Middle frontal gyrus (tissue), 1 donor: ENCODE results near the gene SORBS2.

Experiments used
- DNase-seq: peaks from one replicate; pipeline ENCODE4 v3.0.0-alpha.2; 2015; ENCODE audit warnings: low spot score; ENCODE audit errors: extremely low spot score

The SORBS2 gene

GRCh38 chr4:185742766-185743165 is 69.2 kb downstream of the SORBS2 start:
- no peak for DNase-seq

- DNase-seq, result no peak
Observed at GRCh38 chr4:185741795-185742194, 70.2 kb downstream of the SORBS2 start.

GRCh38 chr4:185740471-185740873 is 71.5 kb downstream of the SORBS2 start:
- DNase-seq, result no peak

GRCh38 chr4:185738820-185739219 is 73.2 kb downstream of the SORBS2 start:
- no peak for DNase-seq

DNA sequence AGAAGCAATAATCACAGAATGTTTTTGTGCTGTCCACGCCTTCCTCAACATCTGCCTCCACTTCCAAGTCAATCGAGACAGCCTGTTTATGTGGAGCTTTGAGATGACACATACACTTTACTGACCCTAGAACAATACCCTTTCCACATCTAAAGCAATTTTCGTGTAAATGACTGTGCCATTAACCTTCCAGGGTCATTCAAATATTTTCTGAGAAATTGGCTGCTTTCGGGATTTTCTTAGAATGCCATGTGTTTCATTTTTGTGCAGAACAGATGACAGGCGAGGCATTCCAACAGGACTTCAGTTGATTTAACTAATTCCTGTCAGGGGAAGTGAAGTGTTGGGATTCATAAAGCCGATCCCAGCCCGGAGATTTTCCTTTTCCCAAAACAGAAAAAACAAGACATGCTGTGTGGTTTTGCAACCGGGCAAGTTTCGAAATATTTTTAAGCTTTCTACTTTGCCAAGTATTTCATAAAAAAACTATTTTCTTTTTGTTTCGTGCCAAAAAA is 73.9 kb downstream of the SORBS2 start:
- DNase-seq, result no peak

GRCh38 chr4:185737489-185738037 is 74.4 kb downstream of the SORBS2 start:
- DNase-seq, result no peak

- DNase-seq, result no peak
Observed at GRCh38 chr4:185736882-185737281, 75.1 kb downstream of the SORBS2 start.

GRCh38 chr4:185735866-185736400 is 76.1 kb downstream of the SORBS2 start:
- no peak for DNase-seq

DNA sequence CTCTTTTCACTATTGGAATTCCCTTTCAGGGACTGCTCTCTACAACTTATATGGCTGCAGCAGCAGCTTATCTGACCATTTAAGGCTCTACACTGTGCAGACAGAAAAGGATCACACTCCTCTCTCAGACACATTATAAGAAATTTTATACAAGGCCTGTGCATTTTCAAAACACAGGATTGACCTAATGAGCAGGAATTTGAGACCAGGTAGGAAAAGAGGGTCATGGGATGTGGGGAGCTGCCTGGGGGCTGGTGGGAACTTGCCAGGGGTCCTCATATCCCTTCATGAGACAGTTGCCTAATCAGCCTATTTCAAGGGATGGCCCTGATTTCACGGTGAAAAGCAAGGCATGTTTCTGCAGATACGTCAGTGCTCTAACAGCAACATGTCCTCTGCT is 77.1 kb downstream of the SORBS2 start:
- DNase-seq, result no peak

DNA sequence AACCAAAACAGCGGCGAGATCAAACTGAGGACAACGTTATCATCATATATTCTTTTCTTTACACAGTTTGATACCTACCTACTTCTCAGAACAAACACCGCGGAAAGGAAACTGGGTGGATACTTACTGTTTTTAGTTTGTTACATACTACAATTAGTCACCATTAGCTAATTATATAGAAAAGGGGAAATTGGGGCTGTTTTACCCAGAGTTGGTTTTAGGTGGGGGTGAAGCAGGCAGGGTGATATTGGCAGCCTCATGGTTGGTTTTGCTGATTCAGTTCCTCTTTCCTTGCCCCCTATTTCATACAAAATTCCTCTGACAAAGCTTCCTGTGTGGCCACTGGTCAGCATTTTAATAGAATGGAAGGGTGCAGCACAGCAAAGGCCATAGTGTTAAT is 77.8 kb downstream of the SORBS2 start:
- no peak for DNase-seq

GRCh38 chr4:185730849-185731608 is 81.0 kb downstream of the SORBS2 start:
- DNase-seq, result no peak

DNA sequence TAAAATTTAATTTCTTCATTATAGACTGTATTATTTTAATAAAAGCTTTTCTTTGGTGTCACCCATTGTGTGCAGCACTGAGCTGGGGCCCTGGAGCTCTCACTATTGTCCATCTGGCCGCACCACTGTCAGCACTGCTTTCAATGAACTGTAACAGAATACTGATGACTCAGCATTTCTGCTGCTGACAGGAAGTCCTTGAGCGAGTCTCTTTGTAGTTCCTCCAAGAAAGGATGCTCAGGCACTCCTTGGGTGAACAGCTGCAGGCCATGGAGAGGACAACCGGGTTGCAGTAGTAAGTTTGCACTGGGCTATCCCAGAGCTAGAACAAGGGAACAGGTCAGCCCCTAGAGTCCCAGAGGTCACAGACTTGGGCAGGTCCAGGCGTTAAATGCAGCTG is 81.6 kb downstream of the SORBS2 start:
- no peak for DNase-seq

DNA sequence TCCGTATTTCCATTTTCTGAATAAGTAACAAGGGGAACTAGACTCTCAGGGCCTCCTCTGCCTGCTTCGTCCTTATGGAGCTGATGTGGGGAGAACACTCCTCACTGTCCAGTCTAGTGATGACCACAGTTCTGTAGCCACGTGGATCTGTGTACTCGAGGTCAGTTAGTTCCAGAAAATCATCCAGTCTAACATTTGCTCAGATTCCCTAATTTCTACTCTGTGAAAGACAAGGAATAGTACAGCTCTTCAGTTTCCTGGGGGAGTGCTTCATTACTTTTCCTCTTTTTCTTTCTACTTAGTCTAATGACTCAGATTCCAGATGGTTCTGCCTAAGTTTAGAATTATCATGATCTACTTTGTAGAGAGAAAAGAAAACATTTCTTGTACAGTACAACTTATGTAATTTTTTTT is 82.6 kb downstream of the SORBS2 start:
- DNase-seq, result peak; percentile 50

- DNase-seq, result no peak
Observed at GRCh38 chr4:185728893-185729292, 83.1 kb downstream of the SORBS2 start.

DNA sequence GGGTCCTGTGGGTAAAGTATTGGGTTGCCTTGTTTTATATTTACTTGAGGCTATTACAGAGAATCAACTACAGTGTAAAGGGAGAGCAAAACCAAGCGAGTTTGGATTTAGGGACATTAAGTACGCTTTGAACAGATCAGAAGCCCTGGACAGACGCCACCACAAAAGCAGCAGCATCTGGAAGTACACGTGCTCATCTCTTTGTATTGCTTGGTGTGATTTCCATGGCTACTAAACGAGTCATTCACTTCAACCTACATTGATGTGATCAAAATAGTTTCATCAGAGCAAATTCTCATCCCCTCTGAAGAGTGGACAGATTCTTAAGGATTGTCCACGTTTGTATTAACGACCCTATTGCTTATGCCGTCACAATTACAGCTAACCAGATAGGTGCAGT is 85.1 kb downstream of the SORBS2 start:
- DNase-seq, result no peak

DNA sequence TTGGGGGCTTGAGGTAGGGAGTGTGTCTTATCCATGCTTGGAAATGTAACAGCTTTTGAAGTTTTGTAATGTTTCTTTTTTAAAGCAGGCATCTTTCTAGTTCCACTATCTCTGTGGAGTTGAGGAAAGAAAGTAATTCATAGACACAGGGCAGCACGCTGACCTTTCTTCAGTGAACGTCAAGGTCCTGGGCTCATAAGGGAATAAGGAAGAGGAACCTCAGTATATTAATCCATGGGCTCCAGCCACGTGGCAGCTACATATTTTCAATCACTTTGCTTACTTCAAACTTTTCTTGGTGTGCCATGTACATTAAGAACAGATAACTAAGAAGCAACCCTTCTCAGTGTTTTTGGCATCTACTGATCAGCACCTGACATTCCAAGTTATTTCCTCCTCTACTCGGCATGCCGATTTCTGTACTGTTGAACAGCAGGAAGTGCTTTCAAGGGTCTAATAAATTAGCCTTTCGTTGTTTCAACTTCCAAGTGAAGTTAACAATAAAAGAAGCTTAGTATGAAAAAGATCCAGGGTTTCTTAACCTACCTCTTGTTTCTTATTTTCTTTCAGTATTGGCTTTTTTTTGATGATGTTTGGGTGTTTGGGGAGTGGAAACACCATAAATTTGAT is 88.2 kb downstream of the SORBS2 start:
- no peak for DNase-seq

- DNase-seq, result no peak
Observed at GRCh38 chr4:185722029-185722316, 90.0 kb downstream of the SORBS2 start.

- no peak for DNase-seq
Observed at GRCh38 chr4:185721190-185722028, 90.6 kb downstream of the SORBS2 start.

GRCh38 chr4:185719500-185719858 is 92.5 kb downstream of the SORBS2 start:
- no peak for DNase-seq

- DNase-seq, result no peak
Observed at GRCh38 chr4:185718578-185719499, 93.2 kb downstream of the SORBS2 start.

DNA sequence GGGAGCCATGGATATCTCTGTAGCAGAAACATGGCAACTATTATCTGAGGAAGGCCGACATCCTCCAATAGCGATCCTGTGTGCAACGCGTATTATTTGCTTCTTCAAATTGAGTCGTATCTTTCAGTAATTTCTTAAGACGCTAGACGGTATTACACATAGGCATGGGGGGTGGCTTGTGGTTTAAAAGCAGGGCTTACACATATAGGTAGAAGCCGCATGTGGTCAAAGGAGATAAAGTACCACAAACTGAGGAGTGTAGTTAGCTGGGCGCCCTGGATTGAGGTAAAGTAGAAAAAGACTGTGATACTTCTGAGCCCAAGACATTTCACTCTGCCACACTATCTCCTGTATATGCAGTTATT is 94.6 kb downstream of the SORBS2 start:
- DNase-seq, result no peak
